Esophagus muscularis mucosa (tissue), 4 donors: ENCODE measurements around the gene RNF217.

ENCODE experiments used
- EP300 ChIP-seq: sonication (generic); formaldehyde crosslinking; IDR thresholded peaks from one replicate; pipeline ENCODE4 v1.6.1; 2017; ENCODE audit warnings: antibody characterized with exemption
- POLR2A ChIP-seq: fragments of 450-650 bp; IDR thresholded peaks from one replicate; pipeline ENCODE4 v1.6.1; 2017; ENCODE audit warnings: antibody characterized with exemption, moderate library complexity, mild to moderate bottlenecking, low read depth
- TF ChIP-seq, protein P1 (sequence below), 3 experiments: fragments of 200-600 bp in 2 of 3; fragments of 450-650 bp in 1 of 3; sonication (generic) in 2 of 3; IDR thresholded peaks; one replicate each; pipeline ENCODE4 v1.5.1; 2017 to 2019; ENCODE audit warnings: antibody characterized with exemption in 3 of 3, mild to moderate bottlenecking in 2 of 3, moderate library complexity in 1 of 3

DNA sequence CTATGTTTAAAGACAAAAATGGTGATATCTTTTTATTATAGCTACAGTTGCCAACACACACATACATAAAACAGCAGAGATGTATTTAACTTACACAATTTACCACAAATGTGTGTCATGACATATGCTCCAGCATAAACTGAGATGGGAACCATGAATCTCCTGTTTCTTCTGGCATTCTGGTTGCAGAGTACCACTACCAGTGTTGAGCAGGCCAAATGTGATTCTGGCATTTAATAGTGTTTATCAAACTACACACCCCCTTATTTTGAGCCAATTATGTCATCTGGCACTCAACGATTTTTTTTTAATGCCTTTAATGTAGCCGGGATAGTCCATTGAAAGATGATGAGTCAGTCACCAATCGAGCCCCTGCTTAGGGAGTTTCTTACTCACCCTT lies 132.3 kb downstream of the RNF217 start:
- TF ChIP-seq, protein P1, sequence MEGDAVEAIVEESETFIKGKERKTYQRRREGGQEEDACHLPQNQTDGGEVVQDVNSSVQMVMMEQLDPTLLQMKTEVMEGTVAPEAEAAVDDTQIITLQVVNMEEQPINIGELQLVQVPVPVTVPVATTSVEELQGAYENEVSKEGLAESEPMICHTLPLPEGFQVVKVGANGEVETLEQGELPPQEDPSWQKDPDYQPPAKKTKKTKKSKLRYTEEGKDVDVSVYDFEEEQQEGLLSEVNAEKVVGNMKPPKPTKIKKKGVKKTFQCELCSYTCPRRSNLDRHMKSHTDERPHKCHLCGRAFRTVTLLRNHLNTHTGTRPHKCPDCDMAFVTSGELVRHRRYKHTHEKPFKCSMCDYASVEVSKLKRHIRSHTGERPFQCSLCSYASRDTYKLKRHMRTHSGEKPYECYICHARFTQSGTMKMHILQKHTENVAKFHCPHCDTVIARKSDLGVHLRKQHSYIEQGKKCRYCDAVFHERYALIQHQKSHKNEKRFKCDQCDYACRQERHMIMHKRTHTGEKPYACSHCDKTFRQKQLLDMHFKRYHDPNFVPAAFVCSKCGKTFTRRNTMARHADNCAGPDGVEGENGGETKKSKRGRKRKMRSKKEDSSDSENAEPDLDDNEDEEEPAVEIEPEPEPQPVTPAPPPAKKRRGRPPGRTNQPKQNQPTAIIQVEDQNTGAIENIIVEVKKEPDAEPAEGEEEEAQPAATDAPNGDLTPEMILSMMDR (IDR thresholded peaks at IDR 0.05), result no peak
- TF ChIP-seq POLR2A (no peak), EP300 (no peak)
